Measurements from ENCODE around the gene SMCO3.

The SMCO3 gene

DNA sequence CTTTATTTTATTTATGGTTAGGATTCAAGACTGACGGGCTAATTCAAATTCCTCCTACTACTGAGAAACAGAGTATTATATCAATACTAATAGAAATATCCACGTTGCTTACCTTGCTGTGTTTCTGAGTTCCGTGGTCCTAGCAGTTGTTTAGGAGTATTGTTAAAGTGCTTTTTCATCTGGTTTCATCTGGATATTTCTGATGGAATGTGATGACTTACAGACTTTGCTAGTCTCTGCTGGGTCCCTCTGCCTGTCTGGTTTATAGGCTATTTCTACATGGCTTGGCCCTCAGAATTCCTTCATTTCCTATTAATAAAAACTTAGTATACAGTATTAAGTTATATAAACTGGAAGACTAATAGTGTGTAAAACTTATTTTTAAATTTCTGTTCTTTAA, at the start of gene SMCO3:
SMCO3 (minus strand) TSS at position 169 of the 400 bp plus-strand sequence. CDS start 7,502 bp downstream, outside the sequence.
- TF ChIP-seq, protein P1, sequence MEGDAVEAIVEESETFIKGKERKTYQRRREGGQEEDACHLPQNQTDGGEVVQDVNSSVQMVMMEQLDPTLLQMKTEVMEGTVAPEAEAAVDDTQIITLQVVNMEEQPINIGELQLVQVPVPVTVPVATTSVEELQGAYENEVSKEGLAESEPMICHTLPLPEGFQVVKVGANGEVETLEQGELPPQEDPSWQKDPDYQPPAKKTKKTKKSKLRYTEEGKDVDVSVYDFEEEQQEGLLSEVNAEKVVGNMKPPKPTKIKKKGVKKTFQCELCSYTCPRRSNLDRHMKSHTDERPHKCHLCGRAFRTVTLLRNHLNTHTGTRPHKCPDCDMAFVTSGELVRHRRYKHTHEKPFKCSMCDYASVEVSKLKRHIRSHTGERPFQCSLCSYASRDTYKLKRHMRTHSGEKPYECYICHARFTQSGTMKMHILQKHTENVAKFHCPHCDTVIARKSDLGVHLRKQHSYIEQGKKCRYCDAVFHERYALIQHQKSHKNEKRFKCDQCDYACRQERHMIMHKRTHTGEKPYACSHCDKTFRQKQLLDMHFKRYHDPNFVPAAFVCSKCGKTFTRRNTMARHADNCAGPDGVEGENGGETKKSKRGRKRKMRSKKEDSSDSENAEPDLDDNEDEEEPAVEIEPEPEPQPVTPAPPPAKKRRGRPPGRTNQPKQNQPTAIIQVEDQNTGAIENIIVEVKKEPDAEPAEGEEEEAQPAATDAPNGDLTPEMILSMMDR (IDR thresholded peaks at IDR 0.05; ENCODE audit: low read depth, low read length) = no peak
- DNase-seq (ENCODE audit: extremely low read depth, low read depth) = no peak

- TF ChIP-seq, protein P1 (IDR thresholded peaks at IDR 0.05; ENCODE audit: low read depth, low read length) = no peak
- DNase-seq (ENCODE audit: extremely low read depth, low read depth) = no peak
Measured at GRCh38 chr12:14860490-14860889, 46.5 kb upstream of the SMCO3 start.

DNA sequence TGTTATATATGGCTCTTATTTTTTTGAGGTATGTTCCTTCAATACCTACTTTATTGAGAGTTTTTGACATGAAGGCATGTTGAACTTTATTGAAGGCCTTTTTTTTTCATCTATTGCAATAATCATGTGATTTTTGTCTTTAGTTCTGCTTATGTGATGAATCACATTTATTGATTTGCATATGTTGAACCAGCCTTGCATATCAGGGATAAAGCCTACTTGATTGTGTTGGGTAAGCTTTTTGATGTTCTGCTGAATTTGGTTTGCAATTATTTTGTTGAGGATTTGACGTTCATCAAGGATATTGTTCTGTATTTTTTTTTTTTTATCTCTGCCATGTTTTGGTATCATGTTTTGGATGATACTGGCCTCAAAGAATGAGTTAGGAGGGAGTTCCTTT, 44.5 kb upstream of the SMCO3 start:
- TF ChIP-seq, protein P1 (IDR thresholded peaks at IDR 0.05; ENCODE audit: low read depth, low read length) = no peak
- no peak for DNase-seq (ENCODE audit: extremely low read depth, low read depth)

DNA sequence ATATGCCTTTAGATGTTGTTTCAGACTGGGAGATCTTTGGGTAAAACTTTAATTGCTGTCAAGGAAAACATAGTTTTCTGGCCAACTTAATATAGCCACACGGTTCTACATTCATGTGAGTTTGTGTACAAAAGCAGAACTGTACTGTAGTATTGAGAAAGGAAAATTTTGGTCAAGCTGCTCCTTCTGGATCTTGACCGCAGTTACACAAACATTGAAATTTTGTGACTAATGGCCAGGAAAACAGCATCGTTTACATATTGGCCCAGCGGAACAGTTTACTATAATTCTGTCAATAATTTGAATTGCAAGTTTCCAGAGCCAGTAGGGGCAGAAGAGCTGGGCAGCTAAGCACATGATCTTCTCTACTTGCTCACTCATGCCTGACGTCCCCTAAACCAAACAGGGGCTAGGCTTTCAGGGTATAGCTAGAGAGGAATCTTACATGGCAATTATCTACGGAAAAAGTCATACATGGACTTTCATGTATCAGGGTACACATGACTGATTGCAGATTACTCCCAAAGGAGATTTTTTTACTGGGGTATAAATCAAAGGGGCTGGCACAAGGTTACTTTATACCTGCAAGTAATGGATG, 40.7 kb upstream of the SMCO3 start:
- DNase-seq (ENCODE audit: extremely low read depth, low read depth) = no peak
- TF ChIP-seq, protein P1 (IDR thresholded peaks at IDR 0.05; ENCODE audit: low read depth, low read length) = no peak

DNA sequence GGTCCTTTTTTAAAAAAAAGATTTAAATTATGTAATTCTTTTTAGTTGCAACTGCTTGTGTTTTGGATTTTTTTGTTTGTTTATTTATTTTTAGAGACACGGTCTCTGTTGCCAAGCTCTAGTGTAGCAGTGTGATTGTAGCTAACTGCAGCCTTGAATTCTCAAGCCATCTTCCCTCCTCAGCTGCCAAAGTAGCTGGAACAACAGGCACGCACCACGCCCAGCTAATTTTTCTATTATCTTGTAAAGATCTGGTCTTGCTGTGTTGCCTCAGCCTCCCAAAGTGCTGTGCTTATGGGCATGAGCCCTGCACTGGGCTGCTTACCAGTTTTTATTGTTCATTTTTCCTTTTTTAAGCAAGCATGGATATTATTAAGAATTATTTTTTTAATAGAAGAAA, 40.0 kb upstream of the SMCO3 start:
- DNase-seq (ENCODE audit: extremely low read depth, low read depth) = no peak
- TF ChIP-seq, protein P1 (IDR thresholded peaks at IDR 0.05; ENCODE audit: low read depth, low read length) = no peak

GRCh38 chr12:14852880-14853279, 38.9 kb upstream of the SMCO3 start:
- TF ChIP-seq, protein P1 (IDR thresholded peaks at IDR 0.05; ENCODE audit: low read depth, low read length) = no peak
- no peak for DNase-seq (ENCODE audit: extremely low read depth, low read depth)

GRCh38 chr12:14850929-14851663, 37.1 kb upstream of the SMCO3 start:
- no peak for DNase-seq (ENCODE audit: extremely low read depth, low read depth)
- TF ChIP-seq, protein P1 (IDR thresholded peaks at IDR 0.05; ENCODE audit: low read depth, low read length) = no peak

Data from AG09319 (cell line).